Activated naive CD4-positive, alpha-beta T cell treated with anti-CD3 and anti-CD28 coated beads for 36 hours (primary cell): ENCODE results near the gene TTL. TPM values are rescaled to one million over a fixed set of nuclear protein-coding genes. Genes with fewer than 3 reads are reported as not detected.
"Not testable (repeated sequence)": the region's sequence is repeated elsewhere in the genome, so short reads cannot be mapped to it uniquely, and the experiment has no call there.

Experiments
- CTCF ChIA-PET: fragments of 350-600 bp; sonication (Branson Sonifier 250); formaldehyde crosslinking; loops from one replicate; lab custom pipeline; 2021; ENCODE audit warnings: antibody characterized with exemption; lab: Charles Lee
- DNase-seq: peaks from one replicate; pipeline ENCODE4 v3.0.0-alpha.2; 2020
- H3K27ac Mint-ChIP-seq: one replicate; pipeline ENCODE4 v1.8.0; 2021; ENCODE audit warnings: mild to moderate bottlenecking, mixed read lengths
- H3K27me3 Mint-ChIP-seq: one replicate; pipeline ENCODE4 v1.8.0; 2021; ENCODE audit warnings: low read depth, mixed read lengths
- H3K36me3 Mint-ChIP-seq: one replicate; pipeline ENCODE4 v1.8.0; 2021; ENCODE audit warnings: low read depth, mixed read lengths
- H3K4me1 Mint-ChIP-seq: one replicate; pipeline ENCODE4 v1.8.0; 2021; ENCODE audit warnings: low read depth, mixed read lengths
- H3K4me3 Mint-ChIP-seq: one replicate; pipeline ENCODE4 v1.8.0; 2021; ENCODE audit warnings: mild to moderate bottlenecking, moderate library complexity, mixed read lengths
- H3K9me3 Mint-ChIP-seq: one replicate; pipeline ENCODE4 v1.8.0; 2021; ENCODE audit warnings: mixed read lengths
- intact Hi-C: fragments of 100-400 bp; cut with micrococcal nuclease; formaldehyde crosslinking; loops from one replicate; pipeline ENCODE4 v1.15.1; 2023
- total RNA-seq, 2 experiments: library from RNA; stranded (reverse); gene quantifications; one replicate each; pipeline ENCODE4 v1.2.3, GENCODE V29; 2021

The TTL gene
- total RNA-seq, 2 experiments from 2014 or later, result 20.2 to 21.3 TPM

- DNase-seq, intact Hi-C loops, H3K9me3 Mint-ChIP-seq, H3K36me3 Mint-ChIP-seq, H3K4me3 Mint-ChIP-seq, H3K27me3 Mint-ChIP-seq, H3K4me1 Mint-ChIP-seq, H3K27ac Mint-ChIP-seq, CTCF ChIA-PET: not testable (repeated sequence)
These were observed 37.7 kb upstream of the TTL start for GRCh38 chr2:112444256-112444655.

- Mint-ChIP-seq H3K27ac (no peak overlapping the region), H3K4me1 (no peaks in the 10 kb centered on the region), H3K27me3 (no peaks in the 10 kb centered on the region), H3K36me3 (no peaks in the 10 kb centered on the region), H3K9me3 (peaks cover 3% of the 10 kb centered on the region), H3K4me3 (no peak overlapping the region)
- no peak for DNase-seq
- CTCF ChIA-PET, result no interaction called here
- intact Hi-C loops, result no loop called here
These were observed 32.1 kb upstream of the TTL start for GRCh38 chr2:112449854-112450253.

GRCh38 chr2:112451317-112451716, 30.6 kb upstream of the TTL start:
- H3K4me3 Mint-ChIP-seq, result no peak overlapping the region
- no peak for DNase-seq
- intact Hi-C loops, result no loop called here
- no peaks in the 10 kb centered on the region for H3K27me3 Mint-ChIP-seq
- H3K27ac Mint-ChIP-seq, result no peak overlapping the region
- no peaks in the 10 kb centered on the region for H3K4me1 Mint-ChIP-seq
- H3K9me3 Mint-ChIP-seq, result peaks cover 3% of the 10 kb centered on the region
- no peaks in the 10 kb centered on the region for H3K36me3 Mint-ChIP-seq
- CTCF ChIA-PET, result no interaction called here

- intact Hi-C loops, result no loop called here
- DNase-seq, result no peak
- H3K36me3 Mint-ChIP-seq, result no peaks in the 10 kb centered on the region
- no peaks in the 10 kb centered on the region for H3K4me1 Mint-ChIP-seq
- H3K9me3 Mint-ChIP-seq, result peaks cover 3% of the 10 kb centered on the region
- H3K4me3 Mint-ChIP-seq, result no peak overlapping the region
- CTCF ChIA-PET, result interaction anchor here (0.5 kb wide), 1 partner anchor 449 kb away, joined by 3 read pairs; no protein-coding TSS in a partner anchor
- H3K27me3 Mint-ChIP-seq, result no peaks in the 10 kb centered on the region
- no peak overlapping the region for H3K27ac Mint-ChIP-seq
These were observed 27.4 kb upstream of the TTL start for GRCh38 chr2:112454586-112454985.

- DNase-seq, result no peak
These were observed 22.6 kb upstream of the TTL start for GRCh38 chr2:112459372-112459771.

GRCh38 chr2:112462178-112462577, 19.8 kb upstream of the TTL start:
- Mint-ChIP-seq H3K27ac (no peak overlapping the region), H3K27me3 (peaks cover 3% of the 10 kb centered on the region), H3K4me3 (no peak overlapping the region), H3K9me3 (no peaks in the 10 kb centered on the region), H3K4me1 (no peaks in the 10 kb centered on the region), H3K36me3 (no peaks in the 10 kb centered on the region)
- CTCF ChIA-PET, result interaction anchor here (0.9 kb wide), 1 partner anchor 138 kb away, joined by 3 read pairs; no protein-coding TSS in a partner anchor
- intact Hi-C loops, result no loop called here
- no peak for DNase-seq

More at GRCh38 chr2:112459372-112459771, 22.6 kb upstream of the TTL start:
- no peak overlapping the region for H3K4me3 Mint-ChIP-seq
- no peaks in the 10 kb centered on the region for H3K4me1 Mint-ChIP-seq
- peaks cover 3% of the 10 kb centered on the region for H3K27me3 Mint-ChIP-seq
- no peak overlapping the region for H3K27ac Mint-ChIP-seq
- no peaks in the 10 kb centered on the region for H3K9me3 Mint-ChIP-seq
- intact Hi-C loops, result no loop called here
- CTCF ChIA-PET, result no interaction called here
- no peaks in the 10 kb centered on the region for H3K36me3 Mint-ChIP-seq

- H3K27ac Mint-ChIP-seq, result no peak overlapping the region
- peaks cover 3% of the 10 kb centered on the region for H3K27me3 Mint-ChIP-seq
- H3K4me1 Mint-ChIP-seq, result no peaks in the 10 kb centered on the region
- H3K36me3 Mint-ChIP-seq, result no peaks in the 10 kb centered on the region
- CTCF ChIA-PET, result no interaction called here
- H3K4me3 Mint-ChIP-seq, result no peak overlapping the region
- H3K9me3 Mint-ChIP-seq, result no peaks in the 10 kb centered on the region
- intact Hi-C loops, result no loop called here
- no peak for DNase-seq
These were observed 18.7 kb upstream of the TTL start for GRCh38 chr2:112463256-112463655.

GRCh38 chr2:112465382-112465781, 16.6 kb upstream of the TTL start:
- CTCF ChIA-PET, result no interaction called here
- no peaks in the 10 kb centered on the region for H3K4me1 Mint-ChIP-seq
- no peaks in the 10 kb centered on the region for H3K36me3 Mint-ChIP-seq
- H3K27me3 Mint-ChIP-seq, result peaks cover 3% of the 10 kb centered on the region
- no peak overlapping the region for H3K4me3 Mint-ChIP-seq
- H3K27ac Mint-ChIP-seq, result no peak overlapping the region
- DNase-seq, result no peak
- intact Hi-C loops, result no loop called here
- H3K9me3 Mint-ChIP-seq, result no peaks in the 10 kb centered on the region

GRCh38 chr2:112472547-112473263, 9.3 kb upstream of the TTL start:
- intact Hi-C loops, result no loop called here
- H3K9me3 Mint-ChIP-seq, result no peaks in the 10 kb centered on the region
- peaks cover 4% of the 10 kb centered on the region for H3K4me1 Mint-ChIP-seq
- H3K36me3 Mint-ChIP-seq, result no peaks in the 10 kb centered on the region
- H3K27me3 Mint-ChIP-seq, result no peaks in the 10 kb centered on the region
- no peak overlapping the region for H3K4me3 Mint-ChIP-seq
- H3K27ac Mint-ChIP-seq, result no peak overlapping the region
- DNase-seq, result peak; percentile 48
- CTCF ChIA-PET, result interaction anchor here (0.9 kb wide), 1 partner anchor 112 kb away, joined by 3 read pairs; the partner anchor contains the start of gene CHCHD5

- no peak overlapping the region for H3K4me3 Mint-ChIP-seq
- intact Hi-C loops, result no loop called here
- no peak overlapping the region for H3K27ac Mint-ChIP-seq
- no peaks in the 10 kb centered on the region for H3K9me3 Mint-ChIP-seq
- CTCF ChIA-PET, result no interaction called here
- H3K36me3 Mint-ChIP-seq, result no peaks in the 10 kb centered on the region
- no peak for DNase-seq
- no peaks in the 10 kb centered on the region for H3K27me3 Mint-ChIP-seq
- H3K4me1 Mint-ChIP-seq, result peaks cover 4% of the 10 kb centered on the region
These were observed 7.0 kb upstream of the TTL start for GRCh38 chr2:112474844-112475486.

- Mint-ChIP-seq H3K27me3 (no peaks in the 10 kb centered on the region), H3K27ac (no peak overlapping the region), H3K4me3 (no peak overlapping the region), H3K4me1 (peaks cover 9% of the 10 kb centered on the region), H3K9me3 (no peaks in the 10 kb centered on the region), H3K36me3 (no peaks in the 10 kb centered on the region)
- intact Hi-C loops, result no loop called here
- no peak for DNase-seq
- CTCF ChIA-PET, result no interaction called here
These were observed 5.5 kb upstream of the TTL start for GRCh38 chr2:112476434-112476833.

- no peak overlapping the region for H3K27ac Mint-ChIP-seq
These were observed 1.4 kb upstream of the TTL start for GRCh38 chr2:112480530-112481049.

More at GRCh38 chr2:112480530-112481049, 1.4 kb upstream of the TTL start:
- H3K36me3 Mint-ChIP-seq, result peaks cover 3% of the 10 kb centered on the region
- intact Hi-C loops, result loop anchor here (1.0 to 5.0 kb wide), 8 partner anchors 62 to 596 kb away; partner anchors contain the start of genes ANAPC1, CHCHD5, POLR1B and SLC20A1
- peaks cover 24% of the 10 kb centered on the region for H3K4me1 Mint-ChIP-seq
- H3K27me3 Mint-ChIP-seq, result no peaks in the 10 kb centered on the region
- CTCF ChIA-PET, result interaction anchor here (0.6 to 3.0 kb wide), 17 partner anchors 9 to 461 kb away, joined by 3 to 18 read pairs (median 5); no protein-coding TSS in a partner anchor
- H3K9me3 Mint-ChIP-seq, result no peaks in the 10 kb centered on the region
- H3K4me3 Mint-ChIP-seq, result peak overlapping the region; percentile 95
- peak; percentile 23 for DNase-seq
